Sigmoid colon (tissue), 7 donors: ENCODE results near the gene IQCE. TPM values are rescaled to one million over a fixed set of nuclear protein-coding genes. Genes with fewer than 3 reads are reported as not detected.

ENCODE experiments used
- DNase-seq: peaks from one replicate; pipeline ENCODE4 v3.0.0-alpha.2; 2019
- H3K27ac ChIP-seq, 4 donors: fragments of 200-600 bp; sonication (generic); one replicate each; pipeline ENCODE4 v1.5.1; 2016 to 2019; ENCODE audit warnings: mild to moderate bottlenecking in 1 of 4
- H3K27me3 ChIP-seq, 3 donors: fragments of 200-600 bp; sonication (generic); one replicate each; pipeline ENCODE4 v1.5.1; 2019; ENCODE audit warnings: mild to moderate bottlenecking in 1 of 3
- H3K36me3 ChIP-seq, 4 donors: fragments of 200-600 bp; sonication (generic); one replicate each; pipeline ENCODE4 v1.5.1; 2016 to 2019
- H3K4me1 ChIP-seq, 4 donors: fragments of 200-600 bp; sonication (generic); one replicate each; pipeline ENCODE4 v1.5.1; 2017 to 2019
- H3K4me3 ChIP-seq, 4 donors: fragments of 200-600 bp; sonication (generic); one replicate each; pipeline ENCODE4 v1.5.1; 2017 to 2019; ENCODE audit warnings: mild to moderate bottlenecking in 2 of 4, moderate library complexity in 1 of 4
- H3K9me3 ChIP-seq, 4 donors: fragments of 200-600 bp in 3 of 4; sonication (generic) in 3 of 4; one replicate each; pipeline versions ENCODE4 v1.5.1 to v1.6.1; 2013 to 2019
- CTCF ChIP-seq, 4 experiments: fragments of 450-650 bp in 3 of 4; fragments of 200-600 bp in 1 of 4; IDR thresholded peaks; one replicate each; pipeline ENCODE4 v1.5.1; 2016 to 2019; ENCODE audit warnings: antibody characterized with exemption in 4 of 4, mild to moderate bottlenecking in 3 of 4, moderate library complexity in 2 of 4
- EP300 ChIP-seq, 4 donors: sonication (generic); formaldehyde crosslinking; IDR thresholded peaks; one replicate each; pipeline ENCODE4 v1.6.1; 2017; ENCODE audit warnings: antibody characterized with exemption in 4 of 4
- POLR2A ChIP-seq, 2 donors: fragments of 450-650 bp; IDR thresholded peaks; one replicate each; pipeline ENCODE4 v1.6.1; 2016; ENCODE audit warnings: antibody characterized with exemption in 2 of 2, mild to moderate bottlenecking in 2 of 2, moderate library complexity in 2 of 2
- POLR2AphosphoS5 ChIP-seq, 4 donors: sonication (generic); formaldehyde crosslinking; IDR thresholded peaks; one replicate each; pipeline ENCODE4 v1.6.1; 2017; ENCODE audit warnings: antibody characterized with exemption in 4 of 4
- WGBS, 2 donors: extraction: QIAGEN DNeasy Blood & Tissue Kit; methylation state at CpG; one replicate each; pipeline ENCODE4 v1.1.7; 2013; 5-methylcytosine and 5-hydroxymethylcytosine counted together
- intact Hi-C: fragments of 100-400 bp; cut with DNase I; formaldehyde crosslinking; loops from one replicate; pipeline ENCODE4 v1.15.1; 2023
- polyA plus RNA-seq, 3 donors: library from polyadenylated mRNA; stranded (reverse); fragments of 200-250 nt; gene quantifications; one replicate each; pipeline ENCODE4 v1.2.3, GENCODE V29; 2013
- total RNA-seq, 4 donors: library from RNA; depleted of rRNA; stranded (reverse); fragments of >200 nt; gene quantifications; one replicate each; pipeline ENCODE4 v1.1.0, GENCODE V29; 2016
- donor health status: healthy with polysubstance abuse.
- donor health status: Bipolar disorder and iron deficiency.
- donor health status: healthy.

Gene IQCE
- total and polyA plus RNA-seq, 7 donors = 6.4 to 22.4 (median 9.6) TPM

GRCh38 chr7:2514473-2515423 lies 44.0 kb upstream of the IQCE start:
- no peaks in the 10 kb centered on the region for H3K36me3 ChIP-seq
- peaks cover 0 to 29% (median 18%) of the 10 kb centered on the region in 4 donors for H3K4me1 ChIP-seq
- H3K27me3 ChIP-seq = peaks cover 0 to 6% (median 3%) of the 10 kb centered on the region in 3 donors
- TF ChIP-seq POLR2A (IDR thresholded peaks at IDR 0.05) (no peak), POLR2AphosphoS5 (IDR thresholded peaks at IDR 0.05) (no peak), CTCF (IDR thresholded peaks at IDR 0.05) (no peak), EP300 (IDR thresholded peaks at IDR 0.05) (no peak)
- 85 to 95% methylated on average over 9 of the region's 9 CpGs for WGBS, 2 donors
- intact Hi-C loops = no loop called here
- H3K9me3 ChIP-seq = no peaks in the 10 kb centered on the region
- no peak overlapping the region for H3K27ac ChIP-seq
- no peak for DNase-seq
- H3K4me3 ChIP-seq = no peak overlapping the region

DNA sequence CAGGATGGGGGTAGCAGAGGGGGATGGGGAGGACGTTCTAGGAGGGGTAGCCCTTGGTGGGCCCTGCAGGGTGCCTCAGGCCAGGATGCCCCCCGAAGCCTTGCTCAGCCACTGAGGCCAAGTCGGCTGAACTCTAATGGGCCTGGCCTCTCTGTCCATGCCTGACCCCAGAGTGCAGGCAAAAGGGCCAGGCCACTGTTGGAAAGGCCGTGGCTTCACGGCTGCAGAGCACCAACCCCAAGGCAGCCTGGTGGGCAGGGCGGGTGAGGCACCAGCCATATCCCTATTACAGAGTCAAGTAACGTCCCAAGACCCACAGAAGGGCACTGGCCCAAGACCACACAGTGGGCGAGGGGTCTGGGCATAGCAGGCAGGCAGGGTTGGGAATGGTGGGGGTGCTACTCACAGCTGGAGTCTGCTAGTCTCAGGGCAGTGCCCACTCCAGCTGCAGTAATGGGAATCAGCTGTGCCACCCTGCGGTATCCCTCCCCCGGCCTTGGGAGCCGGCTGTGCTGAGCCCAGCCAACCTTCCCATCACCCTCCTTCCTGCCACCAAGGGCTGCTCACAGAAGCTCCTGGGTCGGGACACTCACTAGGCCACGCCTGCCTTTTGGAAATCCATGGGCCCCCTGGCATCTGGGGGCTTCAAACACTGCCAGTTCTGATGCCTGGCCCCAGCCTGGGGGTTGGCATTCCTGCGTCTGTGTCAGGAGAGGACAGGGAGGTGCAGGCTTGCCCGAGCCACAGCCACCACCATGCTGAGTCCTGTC lies 43.2 kb upstream of the IQCE start:
- H3K27me3 ChIP-seq = peaks cover 6 to 12% (median 10%) of the 10 kb centered on the region in 3 donors
- H3K36me3 ChIP-seq = no peaks in the 10 kb centered on the region
- WGBS, 2 donors = 92 to 93% methylated on average over 15 of the region's 15 CpGs
- H3K4me1 ChIP-seq = peaks cover 0 to 34% (median 26%) of the 10 kb centered on the region in 4 donors
- H3K4me3 ChIP-seq = no peak overlapping the region
- no peak for TF ChIP-seq EP300 (IDR thresholded peaks at IDR 0.05)
- TF ChIP-seq CTCF (IDR thresholded peaks at IDR 0.05) = no peak
- no peak for TF ChIP-seq POLR2AphosphoS5 (IDR thresholded peaks at IDR 0.05)
- intact Hi-C loops = no loop called here
- H3K9me3 ChIP-seq = no peaks in the 10 kb centered on the region
- no peak for DNase-seq
- H3K27ac ChIP-seq = no peak overlapping the region

- peaks cover 10 to 18% (median 16%) of the 10 kb centered on the region in 3 donors for H3K27me3 ChIP-seq
- DNase-seq = no peak
- H3K4me1 ChIP-seq = peaks cover 0 to 30% (median 27%) of the 10 kb centered on the region in 4 donors
- no peaks in the 10 kb centered on the region for H3K9me3 ChIP-seq
- no peak for TF ChIP-seq POLR2AphosphoS5 (IDR thresholded peaks at IDR 0.05)
- no peak for TF ChIP-seq POLR2A (IDR thresholded peaks at IDR 0.05)
- no peak for TF ChIP-seq EP300 (IDR thresholded peaks at IDR 0.05)
- TF ChIP-seq CTCF (IDR thresholded peaks at IDR 0.05) = no peak
- no peak overlapping the region for H3K27ac ChIP-seq
- intact Hi-C loops = no loop called here
- no peak overlapping the region for H3K4me3 ChIP-seq
- no peaks in the 10 kb centered on the region for H3K36me3 ChIP-seq
- WGBS, 2 donors = 90 to 92% methylated on average over 8 of the region's 8 CpGs
These were observed 42.6 kb upstream of the IQCE start for GRCh38 chr7:2516194-2516555.

DNA sequence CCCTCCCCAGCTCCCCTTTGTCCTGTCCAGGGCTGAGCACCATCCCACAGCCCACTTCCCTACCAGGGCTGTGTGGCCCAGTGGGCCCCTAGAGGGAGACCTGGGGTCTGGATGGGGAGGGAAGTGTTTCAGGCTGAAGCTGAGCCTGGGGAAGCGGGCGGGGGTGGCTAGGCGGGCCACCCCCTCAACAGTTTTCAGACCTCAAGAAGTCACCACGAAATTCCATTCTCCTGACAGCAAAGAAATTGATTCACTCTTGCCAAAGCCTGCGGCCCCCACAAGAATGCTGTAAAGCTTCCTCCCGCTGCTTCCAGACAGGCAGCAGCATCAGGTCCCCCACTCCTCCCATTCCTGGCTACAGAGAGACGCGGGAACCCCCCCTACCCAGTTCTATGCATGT lies 41.8 kb upstream of the IQCE start:
- no peak for DNase-seq
- intact Hi-C loops = no loop called here
- no peak overlapping the region for H3K4me3 ChIP-seq
- peaks cover 0 to 33% (median 21%) of the 10 kb centered on the region in 4 donors for H3K4me1 ChIP-seq
- 80 to 83% methylated on average over 8 of the region's 8 CpGs for whole genome bisulfite sequencing, 2 donors
- TF ChIP-seq EP300 (IDR thresholded peaks at IDR 0.05) = no peak
- TF ChIP-seq POLR2A (IDR thresholded peaks at IDR 0.05) = no peak
- no peak for TF ChIP-seq POLR2AphosphoS5 (IDR thresholded peaks at IDR 0.05)
- no peak for TF ChIP-seq CTCF (IDR thresholded peaks at IDR 0.05)
- H3K36me3 ChIP-seq = no peaks in the 10 kb centered on the region
- H3K9me3 ChIP-seq = no peaks in the 10 kb centered on the region
- peaks cover 19 to 27% (median 24%) of the 10 kb centered on the region in 3 donors for H3K27me3 ChIP-seq
- H3K27ac ChIP-seq = peak overlapping the region in 1 of 4 donors; percentile 13
